ENCODE measurements around the gene CLCNKB. TPM values are rescaled to one million over a fixed set of nuclear protein-coding genes. Genes with fewer than 3 reads are reported as not detected.

The CLCNKB gene
- total and polyA plus RNA-seq, 2 experiments from 2014 or later, result 1.3 to 1.9 TPM

- no peak for TF ChIP-seq EZH2 (IDR thresholded peaks at IDR 0.05; ENCODE audit: low read depth, unreplicated experiment)
- TF ChIP-seq NANOG (IDR thresholded peaks at IDR 0.05; ENCODE audit: borderline replicate concordance), result no peak
- TF ChIP-seq JUNB (IDR thresholded peaks at IDR 0.05; ENCODE audit: unreplicated experiment), result no peak
These were observed 38.0 kb upstream of the CLCNKB start (continued) for GRCh38 chr1:16005597-16005996.

- no peak overlapping the region for H3K4me3 ChIP-seq
- Mint-ChIP-seq H3K4me3 (no peak overlapping the region), H3K4me1 (peaks cover 13% of the 10 kb centered on the region; the same call in 2 of the 3 replicates), H3K27me3 (ENCODE audit: insufficient read depth, low read depth, poor library complexity) (peaks cover 4% of the 10 kb centered on the region), H3K9me3 (no peaks in the 10 kb centered on the region), H3K36me3 (ENCODE audit: low read depth) (no peaks in the 10 kb centered on the region), H3K27ac (no peak overlapping the region)
- TF ChIP-seq CREB1 (CRISPR knock-in tag; IDR thresholded peaks at IDR 0.05; ENCODE audit: low read depth), result no peak
- TF ChIP-seq NANOG (IDR thresholded peaks at IDR 0.05; ENCODE audit: borderline replicate concordance), result no peak
- no peak for TF ChIP-seq STAT1 (IDR thresholded peaks at IDR 0.05; ENCODE audit: unreplicated experiment)
- TF ChIP-seq CTCF (conservative IDR thresholded peaks at IDR 0.05; ENCODE audit: low read depth in 2 of 2), result no peak
- no peak for TF ChIP-seq ZNF462 (CRISPR knock-in tag; IDR thresholded peaks at IDR 0.05)
- no peak for TF ChIP-seq ETS1 (IDR thresholded peaks at IDR 0.05)
- TF ChIP-seq EZH2 (IDR thresholded peaks at IDR 0.05; ENCODE audit: low read depth, unreplicated experiment), result no peak
- TF ChIP-seq POLR2AphosphoS5 (IDR thresholded peaks at IDR 0.05; ENCODE audit: low read depth), result no peak
- no peak for TF ChIP-seq ZNF331 (CRISPR knock-in tag; IDR thresholded peaks at IDR 0.05; ENCODE audit: low read depth)
- no peak for TF ChIP-seq JUNB (IDR thresholded peaks at IDR 0.05; ENCODE audit: unreplicated experiment)
- no peaks in the 10 kb centered on the region for H3K27me3 ChIP-seq (ENCODE audit: insufficient read depth)
- no peaks in the 10 kb centered on the region for H4K20me1 ChIP-seq (replicated peaks; ENCODE audit: insufficient read depth)
- H3K4me1 ChIP-seq (ENCODE audit: insufficient read depth), result no peaks in the 10 kb centered on the region
- no peak overlapping the region for H2AFZ ChIP-seq
- no peak for ATAC-seq
- DNase-seq (ENCODE audit: low spot score), result no peak
- no peak overlapping the region for H3K4me2 ChIP-seq
- H3K9me2 ChIP-seq (ENCODE audit: insufficient read depth), result no peaks in the 10 kb centered on the region
- H3K27ac ChIP-seq (ENCODE audit: low read depth), result no peak overlapping the region
- H3K36me3 ChIP-seq (ENCODE audit: insufficient read depth), result no peaks in the 10 kb centered on the region
- 0 out of 2 replicates have a peak, but pooled peaks cover 6% of the 10 kb centered on the region for H3F3A ChIP-seq (replicated peaks; ENCODE audit: low read depth)
- no peaks in the 10 kb centered on the region for H3K79me2 ChIP-seq (replicated peaks; ENCODE audit: insufficient read depth)
These were observed 37.6 kb upstream of the CLCNKB start for GRCh38 chr1:16006010-16006409.
